ENCODE measurements around the gene SCAPER.

- TF ChIP-seq CTCF (IDR thresholded peaks at IDR 0.05) (no peak), POLR2AphosphoS5 (IDR thresholded peaks at IDR 0.05) (no peak), POLR2A (IDR thresholded peaks at IDR 0.05) (no peak)
These were observed 40.5 kb upstream of the SCAPER start for GRCh38 chr15:76945494-76946093.

Measured in breast epithelium (tissue), 3 donors.